Activated CD8-positive, alpha-beta T cell treated with anti-CD3 and anti-CD28 coated beads for 36 hours (primary cell): ENCODE data around the gene AMOTL2. TPM values are rescaled to one million over a fixed set of nuclear protein-coding genes. Genes with fewer than 3 reads are reported as not detected.

Experiments
- ATAC-seq: fragments of 200-7000 bp; cut with Tn5 transposase; one replicate; pipeline ENCODE4 v1.10.0; 2021; ENCODE audit warnings: mild to moderate bottlenecking, moderate library complexity
- CTCF ChIA-PET: fragments of 350-600 bp; sonication (Branson Sonifier 250); formaldehyde crosslinking; loops from one replicate; lab custom pipeline; 2021; ENCODE audit warnings: antibody characterized with exemption; lab: Charles Lee
- POLR2A ChIA-PET: fragments of 350-600 bp; sonication (Branson Sonifier 250); formaldehyde crosslinking; loops from one replicate; lab custom pipeline; 2021; ENCODE audit warnings: antibody characterized with exemption; lab: Charles Lee
- DNase-seq: peaks from one replicate; pipeline ENCODE4 v3.0.0-alpha.2; 2020
- H3K27ac Mint-ChIP-seq: one replicate; pipeline ENCODE4 v1.8.0; 2021; ENCODE audit warnings: mild to moderate bottlenecking, mixed read lengths
- H3K27me3 Mint-ChIP-seq: one replicate; pipeline ENCODE4 v1.8.0; 2021; ENCODE audit warnings: mixed read lengths
- H3K36me3 Mint-ChIP-seq: one replicate; pipeline ENCODE4 v1.8.0; 2021; ENCODE audit warnings: low read depth, mixed read lengths
- H3K4me1 Mint-ChIP-seq: one replicate; pipeline ENCODE4 v1.8.0; 2021; ENCODE audit warnings: low read depth, mixed read lengths
- H3K4me3 Mint-ChIP-seq: one replicate; pipeline ENCODE4 v1.8.0; 2021; ENCODE audit warnings: mild to moderate bottlenecking, moderate library complexity, mixed read lengths
- H3K9me3 Mint-ChIP-seq: one replicate; pipeline ENCODE4 v1.8.0; 2021; ENCODE audit warnings: mixed read lengths
- CTCF ChIP-seq: fragments of 200-600 bp; IDR thresholded peaks from one replicate; pipeline ENCODE4 v1.8.0; 2022; ENCODE audit warnings: antibody characterized with exemption, mild to moderate bottlenecking
- intact Hi-C: fragments of 100-400 bp; cut with micrococcal nuclease; formaldehyde crosslinking; loops from one replicate; pipeline ENCODE4 v1.10.0; 2022
- total RNA-seq, 2 experiments: library from RNA; stranded (reverse); gene quantifications; one replicate each; pipeline ENCODE4 v1.2.3, GENCODE V29; 2021

The AMOTL2 gene
- total RNA-seq, 2 experiments from 2014 or later, result not detected

DNA sequence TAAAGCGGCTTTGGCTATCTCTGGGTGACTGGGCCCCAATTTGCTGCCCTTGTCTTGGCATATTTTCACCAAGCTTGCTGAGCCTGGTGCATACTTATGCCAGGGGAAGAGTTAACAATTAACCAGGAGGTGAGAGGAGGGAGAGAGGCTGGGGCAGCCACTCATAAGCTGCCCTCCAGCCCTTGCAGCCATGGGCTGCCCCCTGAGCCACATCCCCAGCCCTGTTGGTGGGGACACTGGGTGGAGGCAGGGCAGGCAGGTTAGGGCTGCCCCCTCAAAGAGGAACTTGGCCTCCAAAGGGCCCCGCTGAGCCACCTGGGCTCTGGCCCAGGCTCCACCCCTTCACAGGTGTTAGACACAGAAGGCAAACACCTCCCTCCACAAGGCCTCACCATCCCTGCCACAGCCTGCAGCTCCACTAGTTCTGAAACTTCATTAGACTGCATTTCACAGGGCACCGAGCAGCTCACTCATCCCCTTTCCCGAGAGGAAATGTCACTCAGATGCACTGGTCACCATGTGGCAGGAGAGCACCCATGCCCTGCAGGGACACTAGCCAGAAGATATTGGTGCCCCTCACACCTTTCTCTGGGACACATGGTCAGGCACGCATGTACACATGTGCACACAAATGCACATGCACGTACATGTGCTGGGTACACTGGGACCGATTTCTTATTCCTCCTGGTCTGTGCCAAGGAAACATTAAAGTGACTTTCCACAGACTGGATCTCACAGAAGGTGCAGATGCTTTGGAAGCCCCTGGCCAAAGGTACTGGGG lies 20.2 kb downstream of the AMOTL2 start:
- H3K9me3 Mint-ChIP-seq, result no peaks in the 10 kb centered on the region
- no peaks in the 10 kb centered on the region for H3K27me3 Mint-ChIP-seq
- H3K36me3 Mint-ChIP-seq, result no peaks in the 10 kb centered on the region
- H3K27ac Mint-ChIP-seq, result no peak overlapping the region
- no peaks in the 10 kb centered on the region for H3K4me1 Mint-ChIP-seq
- H3K4me3 Mint-ChIP-seq, result no peak overlapping the region
- ATAC-seq (no peak), DNase-seq (no peak)
- intact Hi-C loops, result no loop called here
- ChIA-PET CTCF (interaction anchor here (1.4 to 3.2 kb wide), 2 partner anchors 11 to 23 kb away, joined by 4 to 12 read pairs; no protein-coding TSS in a partner anchor), POLR2A (no interaction called here)
- no peak for TF ChIP-seq CTCF

DNA sequence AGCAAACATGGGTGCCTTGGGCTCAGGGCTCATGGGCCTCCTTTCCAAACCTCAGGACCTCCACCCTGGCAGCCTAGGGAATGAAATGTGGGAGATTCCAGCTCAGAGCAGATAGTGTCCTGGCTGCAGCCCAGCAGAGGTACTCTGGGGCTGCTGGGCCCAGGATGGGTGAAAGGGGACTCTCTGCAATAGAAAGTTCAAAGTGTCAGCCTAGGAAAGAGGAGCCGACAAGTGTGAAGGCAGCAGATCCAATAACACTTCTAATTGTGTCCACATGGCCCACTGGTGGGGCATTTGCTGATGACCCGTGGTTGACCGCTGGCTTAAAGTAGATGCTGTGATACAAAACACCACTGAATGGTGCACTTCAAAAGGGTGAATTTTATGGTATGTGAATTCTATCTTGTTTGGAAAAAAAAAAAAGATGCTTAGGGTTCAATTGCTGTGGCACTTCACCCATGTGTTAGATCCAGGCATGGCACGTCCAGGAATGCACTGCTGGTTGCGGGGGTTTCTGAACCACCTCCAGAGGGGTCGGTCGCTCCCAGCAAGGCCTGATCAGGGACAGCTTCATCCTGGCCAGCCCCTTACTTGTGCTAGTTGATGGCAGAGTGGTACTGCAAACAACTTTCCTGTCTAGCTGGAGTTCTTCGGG lies 20.9 kb downstream of the AMOTL2 start:
- Mint-ChIP-seq H3K9me3 (no peaks in the 10 kb centered on the region), H3K36me3 (no peaks in the 10 kb centered on the region), H3K27me3 (no peaks in the 10 kb centered on the region), H3K4me1 (no peaks in the 10 kb centered on the region), H3K4me3 (no peak overlapping the region), H3K27ac (no peak overlapping the region)
- DNase-seq (no peak), ATAC-seq (no peak)
- POLR2A ChIA-PET, result interaction anchor here (1.1 kb wide), 1 partner anchor 10 kb away, joined by 3 read pairs; no protein-coding TSS in a partner anchor
- CTCF ChIA-PET, result no interaction called here
- intact Hi-C loops, result no loop called here
- no peak for TF ChIP-seq CTCF

- H3K9me3 Mint-ChIP-seq, result no peaks in the 10 kb centered on the region
- DNase-seq, result no peak
- intact Hi-C loops, result no loop called here
- no peaks in the 10 kb centered on the region for H3K27me3 Mint-ChIP-seq
- ChIA-PET POLR2A (interaction anchor here (1.1 kb wide), 1 partner anchor 11 kb away, joined by 3 read pairs; no protein-coding TSS in a partner anchor), CTCF (no interaction called here)
- no peak overlapping the region for H3K27ac Mint-ChIP-seq
- no peak for TF ChIP-seq CTCF
- no peaks in the 10 kb centered on the region for H3K4me1 Mint-ChIP-seq
- H3K4me3 Mint-ChIP-seq, result no peak overlapping the region
- no peak for ATAC-seq
- H3K36me3 Mint-ChIP-seq, result no peaks in the 10 kb centered on the region
Observed at GRCh38 chr3:134352031-134352671, 22.1 kb downstream of the AMOTL2 start.

DNA sequence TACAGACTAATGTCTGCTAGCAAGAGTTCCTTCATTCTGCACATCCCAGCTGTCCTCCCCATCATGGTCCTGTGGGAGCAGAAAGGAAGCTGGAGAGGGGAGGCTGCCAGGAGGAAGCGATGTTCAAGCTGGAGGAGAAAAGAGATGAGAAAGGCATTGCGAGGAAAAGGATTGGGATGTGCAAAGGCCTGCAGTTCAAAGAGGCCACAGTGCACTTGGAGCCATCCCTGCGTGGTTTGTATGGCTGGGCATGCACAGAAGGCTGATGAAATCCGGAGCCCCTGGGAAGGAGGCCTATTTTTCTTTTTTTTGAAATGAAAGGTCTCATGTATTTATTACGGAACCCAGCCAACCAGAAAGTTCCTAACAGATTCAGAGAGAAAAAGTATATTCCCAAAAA lies 22.8 kb downstream of the AMOTL2 start:
- no peak overlapping the region for H3K27ac Mint-ChIP-seq
- no peak for DNase-seq
- peaks cover 7% of the 10 kb centered on the region for H3K9me3 Mint-ChIP-seq
- ChIA-PET POLR2A (no interaction called here), CTCF (no interaction called here)
- intact Hi-C loops, result no loop called here
- TF ChIP-seq CTCF, result no peak
- H3K27me3 Mint-ChIP-seq, result no peaks in the 10 kb centered on the region
- H3K4me1 Mint-ChIP-seq, result no peaks in the 10 kb centered on the region
- no peaks in the 10 kb centered on the region for H3K36me3 Mint-ChIP-seq
- no peak for ATAC-seq
- no peak overlapping the region for H3K4me3 Mint-ChIP-seq
